NCI-H2029 (cell line): ENCODE data around the gene FBXO36.

Experiments used
- DNase-seq: peaks from one replicate; lab custom pipeline; 2025; lab: John Stamatoyannopoulos, UW

Gene FBXO36

GRCh38 chr2:229970406-229970805 is 48.1 kb downstream of the FBXO36 start:
- DNase-seq: no peak

- DNase-seq: no peak
These were observed 49.0 kb downstream of the FBXO36 start for GRCh38 chr2:229971298-229971790.

GRCh38 chr2:229974266-229974665 is 52.0 kb downstream of the FBXO36 start:
- DNase-seq: no peak

DNA sequence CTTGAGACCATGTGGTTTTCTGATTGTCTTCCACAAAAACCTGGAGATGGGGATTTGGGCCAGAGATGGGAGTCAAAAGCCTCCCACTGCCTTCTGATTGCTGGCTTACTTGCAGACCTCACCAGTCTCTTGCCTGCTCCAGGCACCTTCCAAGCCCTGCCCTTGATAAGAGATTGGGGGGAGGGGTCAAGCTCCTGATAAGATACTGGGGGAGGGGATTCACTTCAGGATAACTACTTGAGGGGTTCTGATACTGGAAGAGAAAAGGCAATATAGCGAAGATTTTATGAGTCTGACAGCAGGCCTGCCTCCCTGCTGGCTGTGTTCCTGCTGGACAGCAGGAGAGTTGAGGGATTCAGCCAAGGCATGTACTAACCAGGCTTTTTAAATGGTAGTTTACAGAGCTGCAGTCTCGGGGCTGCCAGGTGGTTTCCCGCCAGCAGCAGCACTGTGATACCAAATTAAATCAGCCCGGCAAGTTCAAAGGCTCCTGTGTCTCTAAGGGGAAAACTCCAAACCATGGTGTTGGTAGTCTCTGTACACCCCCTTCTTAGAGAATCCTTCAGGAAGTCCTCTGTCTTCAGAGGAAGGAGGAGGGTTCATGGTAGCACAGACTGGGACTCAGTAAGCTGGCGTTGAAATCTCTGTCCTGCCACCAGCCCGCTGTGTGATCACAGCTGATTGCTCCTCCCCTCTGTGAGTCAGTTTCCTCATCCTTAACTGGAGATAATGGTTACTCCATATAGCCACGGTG is 58.3 kb downstream of the FBXO36 start:
- DNase-seq: no peak

- DNase-seq: no peak
These were observed 70.9 kb downstream of the FBXO36 start for GRCh38 chr2:229993236-229993635.

DNA sequence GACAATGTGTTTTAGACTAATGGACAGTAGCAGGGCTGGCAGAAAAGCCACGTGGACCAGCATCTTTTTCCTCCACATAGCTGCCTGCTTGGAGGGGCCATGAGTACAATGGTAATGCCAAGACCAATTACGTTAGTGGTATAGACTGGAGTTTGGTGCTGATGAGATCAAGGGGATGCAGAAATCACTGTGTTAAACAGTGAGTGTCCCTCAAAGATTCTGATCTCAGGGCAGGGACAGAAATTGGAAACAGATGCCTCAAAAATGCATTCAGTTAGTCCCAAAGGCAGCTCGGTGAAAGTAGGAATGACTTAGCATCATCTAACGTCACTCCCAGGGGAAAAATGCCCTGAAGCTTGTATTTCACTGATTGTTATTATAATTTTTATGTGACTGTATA is 74.0 kb downstream of the FBXO36 start:
- no peak for DNase-seq

GRCh38 chr2:229997565-229997964 is 75.3 kb downstream of the FBXO36 start:
- no peak for DNase-seq

GRCh38 chr2:230000118-230000841 is 78.0 kb downstream of the FBXO36 start:
- no peak for DNase-seq

- DNase-seq: peak; percentile 60
These were observed 85.8 kb downstream of the FBXO36 start for GRCh38 chr2:230007931-230008707.

GRCh38 chr2:230008708-230009066 is 86.4 kb downstream of the FBXO36 start:
- no peak for DNase-seq

- no peak for DNase-seq
These were observed 88.2 kb downstream of the FBXO36 start for GRCh38 chr2:230010501-230010900.

- DNase-seq: no peak
These were observed 89.3 kb downstream of the FBXO36 start for GRCh38 chr2:230011617-230012016.

DNA sequence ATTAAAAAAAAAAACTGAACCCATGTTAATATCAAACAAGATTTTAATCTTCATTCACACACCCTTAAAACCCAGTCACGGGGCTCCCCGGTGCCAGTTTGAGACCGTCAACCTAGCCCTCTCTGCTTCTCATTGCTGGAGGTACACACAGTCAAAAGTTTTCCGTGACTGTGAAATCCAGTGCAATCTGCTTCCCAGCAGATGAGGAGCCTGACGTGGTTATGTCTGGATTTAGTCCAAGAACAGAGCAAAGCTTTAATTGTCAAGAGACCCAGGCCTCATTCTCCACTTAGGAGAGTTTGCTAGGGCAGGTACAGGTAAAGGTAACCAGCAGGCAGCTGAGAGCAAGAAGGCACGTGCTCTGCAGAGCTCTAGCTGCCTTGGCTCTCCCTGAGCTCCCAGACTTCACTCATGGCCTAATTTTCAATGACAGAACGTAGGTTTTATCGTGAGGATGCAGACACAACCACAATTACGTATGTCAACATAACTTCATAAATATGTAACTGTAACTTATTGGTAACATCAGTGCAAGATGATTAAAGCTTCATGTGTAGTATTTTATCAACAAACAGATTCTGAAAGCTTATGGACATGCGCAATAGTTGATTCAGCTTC is 90.1 kb downstream of the FBXO36 start:
- no peak for DNase-seq

GRCh38 chr2:230016844-230017243 is 94.5 kb downstream of the FBXO36 start:
- DNase-seq: no peak

GRCh38 chr2:230018153-230018552 is 95.8 kb downstream of the FBXO36 start:
- DNase-seq: no peak

- DNase-seq: no peak
These were observed 97.4 kb downstream of the FBXO36 start for GRCh38 chr2:230019742-230020141.

- DNase-seq: no peak
These were observed 101.0 kb downstream of the FBXO36 start for GRCh38 chr2:230023313-230023712.

DNA sequence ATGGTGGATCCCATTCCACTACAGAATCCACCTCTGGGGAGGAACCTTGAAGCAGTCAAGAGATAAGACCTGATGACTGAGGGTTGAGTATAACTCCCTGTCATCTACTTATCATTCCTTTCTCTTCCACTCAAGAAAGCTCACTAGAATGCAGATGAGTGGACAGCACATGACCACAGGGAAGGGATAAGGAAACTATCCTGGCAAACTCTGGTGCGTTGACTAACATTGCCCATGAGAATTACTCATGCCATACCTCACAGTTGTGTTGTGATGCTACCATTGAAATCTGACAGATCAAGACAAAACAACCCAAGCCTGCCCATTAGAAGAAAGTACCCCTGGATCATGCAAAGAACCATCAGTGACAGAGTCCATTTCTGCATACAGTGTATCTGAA is 119.9 kb downstream of the FBXO36 start:
- DNase-seq: no peak

- DNase-seq: no peak
These were observed 120.7 kb downstream of the FBXO36 start for GRCh38 chr2:230043025-230043424.

DNA sequence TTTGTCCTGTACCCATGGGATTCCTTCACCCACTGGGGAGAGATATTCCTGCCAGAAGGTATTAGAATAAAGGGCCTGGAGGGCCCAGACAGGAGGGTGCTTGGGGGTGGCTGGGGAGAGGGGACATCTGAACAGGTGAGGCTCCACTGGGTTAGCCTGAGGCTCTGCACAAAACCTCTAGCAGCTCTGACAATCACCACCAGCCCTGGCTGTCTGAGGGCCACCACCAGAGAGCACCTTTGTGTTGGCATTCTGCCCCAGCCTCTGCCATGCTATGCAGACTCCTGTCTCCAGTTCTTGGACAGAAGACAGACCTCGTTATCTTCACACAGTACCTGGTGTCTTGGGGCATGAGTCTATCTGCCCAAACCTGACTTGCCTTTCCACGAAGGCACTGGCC is 121.2 kb downstream of the FBXO36 start:
- no peak for DNase-seq

GRCh38 chr2:230046491-230046890 is 124.2 kb downstream of the FBXO36 start:
- no peak for DNase-seq

DNA sequence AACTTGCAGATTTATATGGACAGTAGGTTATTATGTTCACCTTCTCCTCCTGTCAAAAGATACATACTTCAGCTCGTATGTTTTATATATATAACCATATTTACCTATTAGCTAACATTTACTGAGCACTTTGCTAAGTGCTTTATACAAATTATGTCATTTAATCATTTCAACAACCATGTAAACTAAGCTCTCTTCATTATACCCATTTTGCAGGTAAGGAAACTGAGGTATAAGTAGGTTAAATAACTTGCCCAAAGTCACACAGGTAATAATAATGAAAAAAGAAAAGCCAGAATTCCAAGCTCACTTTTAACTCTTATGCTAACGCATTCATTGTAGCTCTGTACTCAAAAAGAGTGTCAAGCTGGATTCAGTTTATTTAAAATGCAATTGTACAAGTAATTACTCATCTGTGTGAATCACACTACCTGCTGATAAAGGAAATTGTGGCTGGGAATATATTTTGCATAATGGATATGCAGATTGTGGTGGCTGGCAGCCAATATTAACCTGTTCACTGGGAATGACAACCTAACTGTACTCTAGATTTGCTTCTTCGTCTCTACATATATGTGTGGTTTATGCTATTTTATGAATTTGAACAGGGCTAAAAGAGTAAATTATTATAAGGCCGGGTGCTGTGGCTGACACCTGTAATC is 125.8 kb downstream of the FBXO36 start:
- DNase-seq: no peak
